Upper lobe of left lung (tissue), 6 donors: ENCODE measurements around the gene INPP4B. TPM values are rescaled to one million over a fixed set of nuclear protein-coding genes. Genes with fewer than 3 reads are reported as not detected.

Experiments
- ATAC-seq, 2 donors: fragments of 200-7000 bp; cut with Tn5 transposase; one replicate each; pipeline ENCODE4 v1.9.1; 2022; ENCODE audit warnings: mild to moderate bottlenecking in 2 of 2, moderate library complexity in 2 of 2; ENCODE audit not compliant: low FRiP score in 2 of 2
- DNase-seq, 2 donors: peaks; one replicate each; pipeline ENCODE4 v3.0.0-alpha.2; 2019 to 2020
- H3K27ac ChIP-seq, 4 donors: fragments of 200-600 bp; sonication (generic); one replicate each; pipeline ENCODE4 v1.5.1; 2016 to 2019
- H3K27me3 ChIP-seq, 4 donors: fragments of 200-600 bp; sonication (generic); one replicate each; pipeline ENCODE4 v1.5.1; 2017 to 2019
- H3K36me3 ChIP-seq, 4 donors: fragments of 200-600 bp; sonication (generic); one replicate each; pipeline ENCODE4 v1.5.1; 2016 to 2019
- H3K4me1 ChIP-seq, 4 donors: fragments of 200-600 bp; sonication (generic); one replicate each; pipeline ENCODE4 v1.5.1; 2018 to 2019
- H3K4me3 ChIP-seq, 4 donors: fragments of 200-600 bp; sonication (generic); one replicate each; pipeline ENCODE4 v1.5.1; 2017 to 2019; ENCODE audit warnings: mild to moderate bottlenecking in 2 of 4, moderate library complexity in 1 of 4
- H3K9me3 ChIP-seq, 4 donors: fragments of 200-600 bp; sonication (generic); one replicate each; pipeline ENCODE4 v1.5.1; 2018 to 2019
- CTCF ChIP-seq, 6 experiments: fragments of 450-650 bp in 4 of 6; fragments of 200-600 bp in 2 of 6; sonication (generic) in 2 of 6; IDR thresholded peaks; one replicate each; pipeline ENCODE4 v1.5.1; 2016 to 2019; ENCODE audit warnings: antibody characterized with exemption in 6 of 6
- EP300 ChIP-seq, 4 donors: sonication (generic); formaldehyde crosslinking; IDR thresholded peaks; one replicate each; pipeline ENCODE4 v1.5.1; 2017; ENCODE audit warnings: antibody characterized with exemption in 4 of 4, control low read depth in 2 of 4
- POLR2A ChIP-seq, 4 donors: fragments of 450-650 bp; IDR thresholded peaks; one replicate each; pipeline ENCODE4 v1.5.1; 2016 to 2017; ENCODE audit warnings: antibody characterized with exemption in 4 of 4, mild to moderate bottlenecking in 2 of 4
- POLR2AphosphoS5 ChIP-seq, 2 donors: sonication (generic); formaldehyde crosslinking; IDR thresholded peaks; one replicate each; pipeline ENCODE4 v1.5.1; 2017; ENCODE audit warnings: antibody characterized with exemption in 2 of 2
- WGBS, 2 donors: methylation state at CpG; one replicate each; pipeline ENCODE4 v1.1.5; 2017 to 2018; 5-methylcytosine and 5-hydroxymethylcytosine counted together
- total RNA-seq, 6 donors: library from RNA; depleted of rRNA in 4 of 6; stranded (reverse); fragments of >200 nt in 4 of 6; gene quantifications; one replicate each; pipeline versions ENCODE4 v1.1.0 to v1.2.1, GENCODE V29; 2016 to 2021
- donor health status: DM: no; HTN: no; CAD: no; lungs with moderate emphysema.
- donor health status: DM: no; HTN: yes; CAD: no; lungs with severe emphysema.

INPP4B gene
- total RNA-seq, 6 donors from 2014 or later, result 4.7 to 31.4 (median 10.4) TPM

GRCh38 chr4:142373610-142374009 lies 472.5 kb downstream of the INPP4B start:
- Histone ChIP-seq H3K27ac (no peak overlapping the region), H3K36me3 (no peaks in the 10 kb centered on the region), H3K9me3 (peaks cover 0 to 4% (median 0%) of the 10 kb centered on the region in 4 donors), H3K4me3 (no peak overlapping the region), H3K4me1 (peaks cover 0 to 5% (median 3%) of the 10 kb centered on the region in 4 donors), H3K27me3 (no peaks in the 10 kb centered on the region)
- DNase-seq, result no peak
- no peak for ATAC-seq
- TF ChIP-seq POLR2AphosphoS5 (IDR thresholded peaks at IDR 0.05) (no peak), POLR2A (IDR thresholded peaks at IDR 0.05) (no peak), EP300 (IDR thresholded peaks at IDR 0.05) (no peak), CTCF (IDR thresholded peaks at IDR 0.05) (no peak)
- 40 to 42% methylated on average over 2 of the region's 2 CpGs for WGBS, 2 donors

GRCh38 chr4:142372530-142373260 lies 473.4 kb downstream of the INPP4B start:
- Histone ChIP-seq H3K4me3 (no peak overlapping the region), H3K9me3 (peaks cover 0 to 4% (median 0%) of the 10 kb centered on the region in 4 donors), H3K4me1 (peaks cover 2 to 5% (median 4%) of the 10 kb centered on the region in 4 donors), H3K36me3 (no peaks in the 10 kb centered on the region), H3K27ac (no peak overlapping the region), H3K27me3 (no peaks in the 10 kb centered on the region)
- TF ChIP-seq POLR2AphosphoS5 (IDR thresholded peaks at IDR 0.05) (no peak), POLR2A (IDR thresholded peaks at IDR 0.05) (no peak), EP300 (IDR thresholded peaks at IDR 0.05) (no peak), CTCF (IDR thresholded peaks at IDR 0.05) (no peak)
- WGBS, 2 donors, result 85 to 94% methylated on average over 2 of the region's 2 CpGs
- no peak for ATAC-seq
- no peak for DNase-seq

- Histone ChIP-seq H3K27ac (no peak overlapping the region), H3K27me3 (no peaks in the 10 kb centered on the region), H3K36me3 (no peaks in the 10 kb centered on the region), H3K4me1 (peaks cover 4 to 9% (median 5%) of the 10 kb centered on the region in 4 donors), H3K4me3 (no peak overlapping the region), H3K9me3 (peaks cover 0 to 4% (median 0%) of the 10 kb centered on the region in 4 donors)
- ATAC-seq (no peak), DNase-seq (no peak)
- 95% methylated on average over 3 of the region's 3 CpGs for WGBS, 2 donors
- TF ChIP-seq POLR2A (IDR thresholded peaks at IDR 0.05) (no peak), EP300 (IDR thresholded peaks at IDR 0.05) (no peak), POLR2AphosphoS5 (IDR thresholded peaks at IDR 0.05) (no peak), CTCF (IDR thresholded peaks at IDR 0.05) (no peak)
Measured at GRCh38 chr4:142369141-142369540, 477.0 kb downstream of the INPP4B start.

GRCh38 chr4:142367418-142368180 lies 478.5 kb downstream of the INPP4B start:
- DNase-seq (no peak), ATAC-seq (no peak)
- WGBS, 2 donors, result 38 to 48% methylated on average over 6 of the region's 6 CpGs
- H3K27ac ChIP-seq, result no peak overlapping the region
- peaks cover 0 to 4% (median 0%) of the 10 kb centered on the region in 4 donors for H3K9me3 ChIP-seq
- H3K4me3 ChIP-seq, result no peak overlapping the region
- no peak for TF ChIP-seq EP300 (IDR thresholded peaks at IDR 0.05)
- TF ChIP-seq CTCF (IDR thresholded peaks at IDR 0.05), result no peak
- no peak for TF ChIP-seq POLR2A (IDR thresholded peaks at IDR 0.05)
- no peak for TF ChIP-seq POLR2AphosphoS5 (IDR thresholded peaks at IDR 0.05)
- H3K27me3 ChIP-seq, result no peaks in the 10 kb centered on the region
- peaks cover 0 to 7% (median 2%) of the 10 kb centered on the region in 4 donors for H3K4me1 ChIP-seq
- H3K36me3 ChIP-seq, result no peaks in the 10 kb centered on the region
